ENCODE results near the gene ZBED5.

Gene ZBED5

GRCh38 chr11:10805741-10806140 is 52.1 kb downstream of the ZBED5 start:
- FAIRE-seq = no peak
- TF ChIP-seq CTCF (IDR thresholded peaks at IDR 0.05; ENCODE audit: insufficient read depth, missing control alignments) = no peak
- DNase-seq (ENCODE audit: insufficient read length, low spot score) = no peak

- DNase-seq (ENCODE audit: insufficient read length, low spot score) (no peak), FAIRE-seq (no peak)
- TF ChIP-seq CTCF (IDR thresholded peaks at IDR 0.05; ENCODE audit: insufficient read depth, missing control alignments) = no peak
Observed at GRCh38 chr11:10803676-10804075, 54.2 kb downstream of the ZBED5 start.

Data from D721Med (cell line).